GM20000 (cell line): ENCODE data around the gene JMJD1C.

Source experiments
- DNase-seq: peaks from one replicate; pipeline ENCODE4 v3.0.0; 2012; ENCODE audit warnings: low spot score
- CTCF ChIP-seq: IDR thresholded peaks from 2 replicates; pipeline ENCODE4 v1.5.1; 2012; ENCODE audit warnings: mild to moderate bottlenecking, control low read depth; ENCODE audit errors: extremely low read depth, missing control alignments

JMJD1C gene

GRCh38 chr10:63219749-63220148, 246.0 kb downstream of the JMJD1C start:
- TF ChIP-seq CTCF = no peak

GRCh38 chr10:63217120-63217605, 248.6 kb downstream of the JMJD1C start:
- DNase-seq = peak; percentile 20
- TF ChIP-seq CTCF = peak; percentile 42

More at GRCh38 chr10:63219749-63220148, 246.0 kb downstream of the JMJD1C start:
- DNase-seq = no peak

- TF ChIP-seq CTCF = no peak
- no peak for DNase-seq
Measured at GRCh38 chr10:63214571-63214970, 251.2 kb downstream of the JMJD1C start.

GRCh38 chr10:63213489-63213888, 252.3 kb downstream of the JMJD1C start:
- no peak for TF ChIP-seq CTCF
- no peak for DNase-seq

- DNase-seq = peak; percentile 8
- TF ChIP-seq CTCF = no peak
Measured at GRCh38 chr10:63210611-63211196, 255.1 kb downstream of the JMJD1C start.

- TF ChIP-seq CTCF = no peak
- DNase-seq = no peak
Measured at GRCh38 chr10:63209705-63210104, 256.1 kb downstream of the JMJD1C start.

GRCh38 chr10:63208986-63209385, 256.8 kb downstream of the JMJD1C start:
- no peak for DNase-seq
- TF ChIP-seq CTCF = no peak
